Activated T-helper 1 cell treated with Interleukin-2 at 50 U/mL for 16 hours (primary cell): ENCODE measurements around the gene IZUMO1R.
"Not testable (repeated sequence)": the region's sequence is repeated elsewhere in the genome, so short reads cannot be mapped to it uniquely, and the experiment has no call there.

Experiments
- DNase-seq: peaks from one replicate; pipeline ENCODE4 v3.0.0-alpha.2; 2020; ENCODE audit warnings: low read depth

Gene IZUMO1R

DNA sequence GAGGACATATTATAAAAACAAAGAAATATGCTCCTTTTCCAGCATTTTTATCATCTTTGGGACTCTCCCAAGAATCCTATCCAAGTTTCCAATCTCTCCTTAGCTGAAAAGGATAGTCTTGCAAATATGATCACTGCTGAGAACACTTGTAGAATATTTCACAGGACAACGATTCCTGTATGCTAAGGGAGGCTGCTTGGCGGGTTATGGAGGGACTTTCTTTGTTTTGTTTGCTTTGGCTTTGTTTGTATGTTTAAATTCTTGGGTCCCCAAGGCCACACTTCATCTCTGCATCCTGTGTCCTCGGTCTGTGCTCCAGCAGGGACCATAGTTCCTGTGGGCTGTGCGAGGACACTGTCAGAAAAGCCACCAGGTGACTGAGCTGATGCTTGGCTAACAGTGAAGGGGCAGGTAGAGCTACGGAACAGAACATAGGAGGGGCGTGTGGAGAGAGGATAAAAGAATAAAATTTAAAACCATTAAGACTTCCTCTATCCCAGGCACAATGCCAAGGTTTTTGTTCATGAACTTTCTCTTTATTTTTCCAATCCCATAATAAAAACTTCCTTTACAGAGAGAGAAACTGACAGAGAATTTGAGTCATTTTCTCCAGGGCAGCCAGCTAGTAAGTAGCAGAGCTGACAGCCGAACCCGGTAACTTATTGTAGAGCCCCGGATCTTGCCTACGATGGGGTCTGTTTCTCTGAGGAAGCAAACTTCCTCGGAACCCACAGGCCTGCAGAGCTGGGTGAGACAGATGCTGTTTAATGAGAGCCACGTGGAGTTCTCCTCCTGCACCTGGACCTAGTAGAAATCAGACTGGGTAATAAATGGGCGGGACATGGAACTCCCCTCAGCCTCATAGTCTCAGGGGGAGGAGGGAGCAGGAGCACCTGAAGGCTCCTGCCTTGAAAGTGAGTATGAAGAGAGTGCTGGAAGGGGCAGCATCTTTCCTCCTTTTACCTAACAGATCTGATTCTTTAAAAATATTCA is at the start of gene IZUMO1R:
Gene IZUMO1R, plus strand, starts transcription at position 615 of the 993 bp plus-strand sequence. CDS start 1,057 bp downstream, outside the sequence.
- no peak for DNase-seq

DNA sequence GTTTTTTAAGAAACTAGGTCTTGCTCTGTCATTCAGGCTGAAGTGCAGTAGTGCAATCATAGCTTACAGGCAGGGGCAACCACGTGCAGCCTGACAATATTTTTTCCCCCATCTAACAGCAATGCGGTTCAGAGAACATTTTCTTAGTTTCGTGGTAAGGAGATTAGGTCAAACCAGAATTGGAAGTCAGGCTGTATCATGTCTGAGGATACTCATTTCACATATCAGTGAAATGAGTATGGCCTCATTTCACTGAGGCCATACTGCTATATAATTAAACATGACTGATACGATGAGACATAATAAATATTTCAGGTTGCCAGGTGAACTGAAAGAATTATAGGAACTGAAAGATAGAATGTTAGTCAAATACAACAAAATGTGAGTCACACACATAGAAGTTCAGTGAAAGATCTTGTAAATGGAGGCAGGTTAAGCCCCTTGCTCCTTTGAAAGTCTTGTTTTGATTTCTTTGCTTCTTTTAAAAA is 32.5 kb upstream of the IZUMO1R start:
- no peak for DNase-seq

DNA sequence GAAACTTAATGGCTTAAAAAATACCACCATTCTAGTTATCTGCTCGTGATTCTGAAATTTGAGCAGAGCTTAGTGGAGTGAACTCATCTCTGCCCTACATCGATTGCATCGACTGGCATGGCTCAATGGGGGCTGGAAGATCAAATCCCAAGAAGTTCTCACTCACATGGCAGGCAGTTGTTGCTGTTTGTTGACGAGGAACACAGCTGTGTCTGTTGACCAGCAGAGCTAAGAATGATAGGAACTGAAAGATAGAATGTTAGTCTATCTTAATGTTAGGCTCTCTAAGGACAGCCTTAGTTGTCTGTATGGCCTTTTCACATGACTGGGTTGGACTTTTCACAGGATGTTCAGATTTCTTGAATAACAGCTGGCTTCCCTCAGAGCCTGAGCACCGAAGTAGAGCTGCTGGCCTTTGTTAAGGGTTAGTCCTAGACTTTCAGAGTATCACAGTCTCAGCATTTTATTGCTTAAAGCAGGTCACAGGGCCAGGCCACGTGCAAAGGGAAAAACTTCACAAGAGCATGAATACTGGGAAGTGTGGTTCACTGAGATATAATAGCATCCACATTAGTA is 31.6 kb upstream of the IZUMO1R start:
- no peak for DNase-seq

GRCh38 chr11:94275961-94276360 is 28.4 kb upstream of the IZUMO1R start:
- no peak for DNase-seq

DNA sequence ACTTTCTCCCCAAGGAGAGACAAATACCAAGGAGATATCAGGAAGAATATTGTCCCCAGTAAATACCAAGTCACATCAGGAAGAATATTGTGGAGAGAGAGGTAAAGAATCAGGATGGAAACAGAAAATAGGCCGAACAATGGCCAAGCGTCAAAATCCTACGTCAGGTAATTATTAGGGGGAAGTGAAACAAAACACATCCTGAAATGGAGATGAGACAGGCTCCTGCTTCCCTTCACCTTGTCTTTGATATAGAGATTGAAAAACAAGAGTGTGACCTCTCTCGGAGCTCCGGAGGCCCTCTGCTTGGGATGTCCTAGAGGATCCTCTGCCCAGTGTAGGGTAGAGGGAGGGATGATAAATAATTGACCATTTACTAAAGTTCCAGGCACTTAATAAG is 27.4 kb upstream of the IZUMO1R start:
- DNase-seq = no peak

DNA sequence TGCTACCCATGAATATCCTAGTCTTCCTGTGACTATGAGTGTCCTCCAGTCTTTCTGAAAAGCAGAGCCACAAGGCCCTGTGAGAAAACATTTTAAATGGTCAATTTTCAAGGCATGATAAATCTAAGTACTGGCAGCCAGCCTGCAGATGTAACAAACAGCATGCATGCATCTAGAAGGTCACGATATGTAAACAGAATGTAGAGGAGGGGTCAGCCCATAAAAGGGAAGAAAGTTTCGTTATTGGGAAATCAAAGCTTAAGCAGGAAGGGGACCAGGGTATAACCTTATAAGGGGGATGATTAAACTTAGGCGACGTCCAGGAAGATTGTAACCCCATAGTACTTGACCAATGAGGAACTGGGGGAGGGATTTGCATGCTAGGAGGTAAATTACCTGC is 26.2 kb upstream of the IZUMO1R start:
- DNase-seq = not testable (repeated sequence)

- no peak for DNase-seq
These were observed 24.4 kb upstream of the IZUMO1R start for GRCh38 chr11:94279996-94280395.

GRCh38 chr11:94281324-94281723 is 23.1 kb upstream of the IZUMO1R start:
- no peak for DNase-seq

- no peak for DNase-seq
These were observed 20.7 kb upstream of the IZUMO1R start for GRCh38 chr11:94283678-94284077.

DNA sequence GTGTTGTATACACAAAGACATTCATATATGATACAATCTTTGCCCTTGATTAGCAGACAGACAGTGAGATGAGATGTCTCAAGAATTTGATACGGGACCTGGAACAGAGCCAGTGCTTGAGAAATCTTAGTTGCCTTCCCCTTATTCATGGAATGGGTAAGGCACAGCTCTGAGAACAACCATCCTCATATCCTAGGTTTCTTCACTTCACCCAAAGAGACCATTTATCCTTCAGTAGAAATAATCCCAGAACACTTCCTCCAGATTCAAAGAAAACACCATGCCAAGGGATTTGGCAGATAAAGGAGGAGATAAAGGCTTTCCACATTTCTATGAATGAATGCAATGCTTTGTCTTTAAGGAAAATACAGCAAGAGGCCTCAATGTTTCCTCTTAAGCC is 8.8 kb upstream of the IZUMO1R start:
- no peak for DNase-seq

DNA sequence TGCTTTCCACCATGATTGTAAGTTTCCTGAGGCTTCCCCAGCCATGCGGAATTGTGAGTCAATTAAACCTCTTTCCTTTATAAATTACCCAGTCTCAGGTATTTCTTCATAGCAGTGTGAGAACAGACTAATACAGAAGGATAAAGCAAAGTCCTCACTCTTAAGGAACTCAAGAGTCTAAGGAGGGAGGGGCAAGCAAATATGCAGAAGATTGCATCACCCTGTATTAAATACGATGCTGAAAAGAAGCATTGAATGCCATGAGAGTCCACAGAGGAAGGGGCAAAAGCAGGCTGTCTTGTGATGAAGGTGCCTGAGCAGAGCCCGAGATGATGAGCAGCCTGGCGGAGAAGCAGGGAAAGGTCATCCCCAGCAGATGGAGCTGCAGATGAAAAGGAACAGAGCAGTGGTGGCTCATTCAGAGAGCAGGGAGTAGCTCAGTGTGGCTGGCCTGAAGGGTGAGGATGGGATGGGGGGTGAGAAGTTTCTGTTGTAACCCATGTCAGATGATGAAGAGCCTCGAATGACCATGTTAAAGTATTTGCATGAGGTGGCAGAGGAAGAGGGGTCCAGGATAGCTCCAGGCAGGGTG is 6.3 kb upstream of the IZUMO1R start:
- DNase-seq = no peak

- no peak for DNase-seq
These were observed 1.6 kb upstream of the IZUMO1R start for GRCh38 chr11:94302776-94303175.

GRCh38 chr11:94305146-94305545 is 766 bp downstream of the IZUMO1R start:
- no peak for DNase-seq

- no peak for DNase-seq
These were observed 2.9 kb downstream of the IZUMO1R start for GRCh38 chr11:94307101-94307791.

- DNase-seq = no peak
These were observed 3.6 kb downstream of the IZUMO1R start for GRCh38 chr11:94308024-94308423.

GRCh38 chr11:94309757-94310156 is 5.4 kb downstream of the IZUMO1R start:
- DNase-seq = no peak

DNA sequence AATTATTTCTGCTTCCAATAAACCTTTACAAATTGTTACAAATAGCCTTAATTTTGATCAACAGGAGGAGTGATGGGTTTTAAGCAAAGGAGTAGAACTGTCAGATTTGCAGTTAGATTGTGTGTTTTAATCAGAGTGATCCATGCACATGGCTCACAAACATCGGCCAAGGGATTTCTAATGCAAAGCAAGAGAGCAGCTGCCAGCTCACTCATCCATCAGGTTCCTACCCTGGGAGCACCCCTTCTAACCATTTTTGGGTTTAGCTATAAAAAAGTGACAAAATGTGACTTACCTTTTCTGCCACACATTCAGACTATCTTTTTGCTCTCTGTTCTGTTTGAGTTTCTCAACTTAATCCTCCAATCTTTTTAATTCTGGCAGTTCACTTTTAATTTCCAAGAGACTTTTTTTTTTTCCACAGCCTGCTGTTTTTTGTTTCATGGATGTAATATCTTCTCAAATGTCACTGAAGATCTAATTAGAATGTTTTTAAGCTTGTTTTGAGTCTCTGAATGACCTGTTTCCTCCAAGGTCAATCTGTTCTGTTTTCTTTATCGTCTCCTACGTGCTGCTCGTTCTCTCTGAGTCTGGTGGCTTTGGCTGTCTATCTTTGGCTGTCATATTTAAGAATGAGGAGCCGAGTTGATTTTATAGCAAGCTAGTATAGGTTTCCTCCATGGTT is 6.0 kb downstream of the IZUMO1R start:
- no peak for DNase-seq

GRCh38 chr11:94312339-94312738 is 8.0 kb downstream of the IZUMO1R start:
- DNase-seq = no peak

GRCh38 chr11:94314064-94314463 is 9.7 kb downstream of the IZUMO1R start:
- DNase-seq = no peak

GRCh38 chr11:94315664-94316063 is 11.3 kb downstream of the IZUMO1R start:
- DNase-seq = no peak

- DNase-seq = no peak
These were observed 18.1 kb downstream of the IZUMO1R start for GRCh38 chr11:94322501-94322900.

DNA sequence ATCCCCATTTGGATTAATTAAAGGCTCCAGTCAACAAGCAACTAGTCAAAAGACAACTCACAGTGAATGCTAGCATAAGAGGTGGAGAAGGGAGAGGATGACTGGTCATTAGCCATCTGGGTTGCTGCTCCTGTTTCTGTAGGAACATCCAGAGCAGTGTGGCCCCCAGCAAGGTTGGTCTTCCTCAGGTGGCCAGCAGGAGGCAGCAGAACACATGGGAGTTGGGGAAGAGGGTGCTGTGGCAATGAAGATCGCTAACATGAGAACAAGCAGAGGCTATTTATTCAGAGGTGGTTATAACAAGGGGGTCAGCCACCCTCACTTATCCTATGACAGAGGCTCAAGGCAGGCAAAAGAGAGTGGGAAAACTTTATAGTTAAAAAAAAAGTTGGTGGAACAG is 21.3 kb downstream of the IZUMO1R start:
- no peak for DNase-seq
